Upper lobe of left lung (tissue), 6 donors: ENCODE measurements around the gene ASB17. TPM values are rescaled to one million over a fixed set of nuclear protein-coding genes. Genes with fewer than 3 reads are reported as not detected.

Source experiments
- ATAC-seq, 2 donors: fragments of 200-7000 bp; cut with Tn5 transposase; one replicate each; pipeline ENCODE4 v1.9.1; 2022; ENCODE audit warnings: mild to moderate bottlenecking in 2 of 2, moderate library complexity in 2 of 2; ENCODE audit not compliant: low FRiP score in 2 of 2
- DNase-seq, 2 donors: peaks; one replicate each; pipeline ENCODE4 v3.0.0-alpha.2; 2019 to 2020
- H3K27ac ChIP-seq, 4 donors: fragments of 200-600 bp; sonication (generic); one replicate each; pipeline ENCODE4 v1.5.1; 2016 to 2019
- H3K27me3 ChIP-seq, 4 donors: fragments of 200-600 bp; sonication (generic); one replicate each; pipeline ENCODE4 v1.5.1; 2017 to 2019
- H3K36me3 ChIP-seq, 4 donors: fragments of 200-600 bp; sonication (generic); one replicate each; pipeline ENCODE4 v1.5.1; 2016 to 2019
- H3K4me1 ChIP-seq, 4 donors: fragments of 200-600 bp; sonication (generic); one replicate each; pipeline ENCODE4 v1.5.1; 2018 to 2019
- H3K4me3 ChIP-seq, 4 donors: fragments of 200-600 bp; sonication (generic); one replicate each; pipeline ENCODE4 v1.5.1; 2017 to 2019; ENCODE audit warnings: mild to moderate bottlenecking in 2 of 4, moderate library complexity in 1 of 4
- H3K9me3 ChIP-seq, 4 donors: fragments of 200-600 bp; sonication (generic); one replicate each; pipeline ENCODE4 v1.5.1; 2018 to 2019
- EP300 ChIP-seq, 4 donors: sonication (generic); formaldehyde crosslinking; IDR thresholded peaks; one replicate each; pipeline ENCODE4 v1.5.1; 2017; ENCODE audit warnings: antibody characterized with exemption in 4 of 4, control low read depth in 2 of 4
- POLR2A ChIP-seq, 4 donors: fragments of 450-650 bp; IDR thresholded peaks; one replicate each; pipeline ENCODE4 v1.5.1; 2016 to 2017; ENCODE audit warnings: antibody characterized with exemption in 4 of 4, mild to moderate bottlenecking in 2 of 4
- POLR2AphosphoS5 ChIP-seq, 2 donors: sonication (generic); formaldehyde crosslinking; IDR thresholded peaks; one replicate each; pipeline ENCODE4 v1.5.1; 2017; ENCODE audit warnings: antibody characterized with exemption in 2 of 2
- WGBS, 2 donors: methylation state at CpG; one replicate each; pipeline ENCODE4 v1.1.5; 2017 to 2018; 5-methylcytosine and 5-hydroxymethylcytosine counted together
- total RNA-seq, 6 donors: library from RNA; depleted of rRNA in 4 of 6; stranded (reverse); fragments of >200 nt in 4 of 6; gene quantifications; one replicate each; pipeline versions ENCODE4 v1.1.0 to v1.2.1, GENCODE V29; 2016 to 2021
- TF ChIP-seq, protein P1 (sequence below), 6 experiments: fragments of 450-650 bp in 4 of 6; fragments of 200-600 bp in 2 of 6; sonication (generic) in 2 of 6; IDR thresholded peaks; one replicate each; pipeline ENCODE4 v1.5.1; 2016 to 2019; ENCODE audit warnings: antibody characterized with exemption in 6 of 6
- donor health status: DM: no; HTN: no; CAD: no; lungs with moderate emphysema.
- donor health status: DM: no; HTN: yes; CAD: no; lungs with severe emphysema.

The ASB17 gene, protein sequence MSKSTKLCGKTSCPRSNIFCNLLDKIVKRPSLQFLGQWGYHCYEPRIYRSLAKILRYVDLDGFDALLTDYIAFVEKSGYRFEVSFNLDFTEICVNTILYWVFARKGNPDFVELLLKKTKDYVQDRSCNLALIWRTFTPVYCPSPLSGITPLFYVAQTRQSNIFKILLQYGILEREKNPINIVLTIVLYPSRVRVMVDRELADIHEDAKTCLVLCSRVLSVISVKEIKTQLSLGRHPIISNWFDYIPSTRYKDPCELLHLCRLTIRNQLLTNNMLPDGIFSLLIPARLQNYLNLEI
- not detected for total RNA-seq

DNA sequence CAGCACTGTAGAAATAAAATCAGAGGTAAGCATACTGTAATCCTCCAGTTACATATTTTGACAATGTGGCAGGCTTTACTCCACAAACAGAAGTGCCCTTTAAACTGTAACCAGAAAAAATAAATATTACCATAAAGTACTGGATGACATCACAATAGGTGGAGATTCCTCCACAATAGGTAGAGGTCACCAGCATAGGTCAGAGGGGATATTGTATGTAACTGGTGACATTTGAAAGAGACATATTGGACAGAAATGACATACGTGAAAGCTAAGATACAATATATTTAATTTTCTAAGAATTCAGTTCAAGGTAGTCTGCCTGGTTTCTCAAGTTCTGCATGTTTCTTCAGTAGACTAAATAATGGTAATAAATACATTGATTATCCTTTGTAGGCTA lies at the start of gene ASB17:
Gene ASB17 (minus strand): TSS at position 101 of the 400 bp plus-strand sequence. CDS start 113 bp downstream, outside the sequence.
- 81 to 89% methylated on average over 1 of the region's 1 CpG for WGBS, 2 donors

DNA sequence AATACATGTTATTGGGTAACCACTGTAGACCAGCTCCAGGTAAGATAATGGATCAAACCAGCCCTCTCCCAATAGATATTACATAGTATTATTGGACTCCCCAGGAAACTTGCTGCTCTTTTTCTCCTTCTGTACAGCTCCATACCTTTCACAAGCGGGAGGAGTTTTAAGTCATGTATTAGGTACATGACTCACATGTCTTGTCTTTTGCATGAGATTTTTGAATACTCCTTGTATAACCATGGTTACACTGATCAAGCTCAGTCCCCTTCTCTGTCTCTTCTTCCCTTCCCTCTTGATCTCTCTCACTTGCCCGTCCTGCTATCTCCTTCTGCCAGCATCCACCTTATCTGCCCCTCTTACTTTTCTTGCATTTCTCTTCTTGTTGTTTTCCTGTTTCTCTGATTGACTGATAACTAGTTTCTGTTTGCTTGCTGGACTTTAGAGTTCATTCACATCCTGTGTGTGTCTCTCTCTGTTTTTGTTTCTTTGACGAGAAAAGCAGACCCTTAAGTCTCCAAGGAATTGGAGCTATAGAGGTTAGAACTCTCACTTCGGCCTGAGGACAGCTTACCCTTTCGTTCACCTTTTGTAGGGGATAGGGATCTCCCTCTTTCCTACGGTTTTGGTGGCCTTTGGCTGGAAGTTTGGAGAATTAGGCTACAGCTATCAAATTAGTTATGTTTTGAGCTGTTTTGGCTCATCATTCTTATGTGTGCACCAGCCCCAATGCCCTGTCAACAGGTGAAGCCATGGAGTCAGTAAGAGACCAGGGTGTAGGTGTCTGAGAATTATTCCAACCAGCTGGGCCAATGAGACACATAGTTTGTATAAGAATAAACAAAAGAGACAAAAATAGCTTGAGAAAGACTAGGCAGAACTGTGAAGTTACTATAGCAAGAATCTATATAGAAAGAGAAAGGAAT lies 49.0 kb upstream of the ASB17 start:
- DNase-seq (no peak), ATAC-seq (no peak)
- Histone ChIP-seq H3K9me3 (no peaks in the 10 kb centered on the region), H3K36me3 (no peaks in the 10 kb centered on the region), H3K27me3 (no peaks in the 10 kb centered on the region), H3K27ac (no peak overlapping the region), H3K4me3 (no peak overlapping the region), H3K4me1 (no peaks in the 10 kb centered on the region)
- WGBS, 2 donors: 69 to 73% methylated on average over 6 of the region's 6 CpGs
- TF ChIP-seq POLR2AphosphoS5 (IDR thresholded peaks at IDR 0.05) (no peak), EP300 (IDR thresholded peaks at IDR 0.05) (no peak), POLR2A (IDR thresholded peaks at IDR 0.05) (no peak)
- TF ChIP-seq, protein P1, sequence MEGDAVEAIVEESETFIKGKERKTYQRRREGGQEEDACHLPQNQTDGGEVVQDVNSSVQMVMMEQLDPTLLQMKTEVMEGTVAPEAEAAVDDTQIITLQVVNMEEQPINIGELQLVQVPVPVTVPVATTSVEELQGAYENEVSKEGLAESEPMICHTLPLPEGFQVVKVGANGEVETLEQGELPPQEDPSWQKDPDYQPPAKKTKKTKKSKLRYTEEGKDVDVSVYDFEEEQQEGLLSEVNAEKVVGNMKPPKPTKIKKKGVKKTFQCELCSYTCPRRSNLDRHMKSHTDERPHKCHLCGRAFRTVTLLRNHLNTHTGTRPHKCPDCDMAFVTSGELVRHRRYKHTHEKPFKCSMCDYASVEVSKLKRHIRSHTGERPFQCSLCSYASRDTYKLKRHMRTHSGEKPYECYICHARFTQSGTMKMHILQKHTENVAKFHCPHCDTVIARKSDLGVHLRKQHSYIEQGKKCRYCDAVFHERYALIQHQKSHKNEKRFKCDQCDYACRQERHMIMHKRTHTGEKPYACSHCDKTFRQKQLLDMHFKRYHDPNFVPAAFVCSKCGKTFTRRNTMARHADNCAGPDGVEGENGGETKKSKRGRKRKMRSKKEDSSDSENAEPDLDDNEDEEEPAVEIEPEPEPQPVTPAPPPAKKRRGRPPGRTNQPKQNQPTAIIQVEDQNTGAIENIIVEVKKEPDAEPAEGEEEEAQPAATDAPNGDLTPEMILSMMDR (IDR thresholded peaks at IDR 0.05): no peak

More for the DNA sequence above, at the start of gene ASB17:
- Histone ChIP-seq H3K4me1 (no peaks in the 10 kb centered on the region), H3K36me3 (no peaks in the 10 kb centered on the region), H3K27me3 (no peaks in the 10 kb centered on the region), H3K27ac (no peak within 1 kb of the TSS), H3K9me3 (no peaks in the 10 kb centered on the region), H3K4me3 (no peak within 1 kb of the TSS)
- DNase-seq: no peak
- no peak for ATAC-seq
- TF ChIP-seq, protein P1 (IDR thresholded peaks at IDR 0.05): no peak
- TF ChIP-seq POLR2AphosphoS5 (IDR thresholded peaks at IDR 0.05) (no peak), EP300 (IDR thresholded peaks at IDR 0.05) (no peak), POLR2A (IDR thresholded peaks at IDR 0.05) (no peak)

DNA sequence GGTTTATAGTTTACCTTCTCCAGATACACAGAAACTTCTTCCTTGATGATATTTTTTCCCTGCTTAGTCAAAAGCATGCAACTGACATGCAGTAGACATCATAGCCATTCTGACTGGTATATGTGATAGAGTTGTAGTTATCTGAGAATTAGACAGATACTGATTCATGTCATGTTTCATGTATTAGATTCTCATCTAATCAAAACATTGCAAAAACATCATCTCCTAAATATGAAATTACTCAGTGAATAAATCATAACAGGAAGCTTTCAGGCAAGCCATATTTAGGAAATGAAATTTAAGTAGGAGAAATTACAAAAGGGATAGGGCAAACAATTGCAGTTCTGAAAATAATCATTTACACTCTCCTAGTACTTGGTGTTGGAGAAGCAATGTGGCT lies 38.4 kb upstream of the ASB17 start:
- Histone ChIP-seq H3K4me3 (no peak overlapping the region), H3K27ac (no peak overlapping the region), H3K36me3 (no peaks in the 10 kb centered on the region), H3K4me1 (no peaks in the 10 kb centered on the region), H3K27me3 (no peaks in the 10 kb centered on the region), H3K9me3 (no peaks in the 10 kb centered on the region)
- no peak for DNase-seq
- TF ChIP-seq POLR2AphosphoS5 (IDR thresholded peaks at IDR 0.05) (no peak), POLR2A (IDR thresholded peaks at IDR 0.05) (no peak), EP300 (IDR thresholded peaks at IDR 0.05) (no peak)
- TF ChIP-seq, protein P1 (IDR thresholded peaks at IDR 0.05): no peak
- ATAC-seq: no peak

DNA sequence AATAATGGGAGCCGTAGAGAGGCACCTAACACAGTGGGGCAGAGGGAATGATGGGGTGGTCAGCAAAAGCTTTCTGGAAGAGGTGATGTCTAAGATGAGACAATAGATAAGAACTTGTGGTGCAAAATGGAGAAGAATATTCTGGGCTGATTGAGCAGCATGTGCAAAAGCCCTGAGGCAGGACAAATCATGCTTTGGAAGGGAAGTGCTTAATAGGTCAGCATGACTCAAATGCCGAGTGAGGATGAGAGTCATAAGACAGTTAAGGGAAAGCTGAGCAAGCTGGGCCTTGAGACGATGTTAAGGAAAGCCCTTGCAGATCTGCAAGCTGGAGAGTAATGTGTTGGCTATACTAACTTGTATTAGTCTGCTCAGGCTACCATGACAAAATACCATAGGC lies 37.3 kb upstream of the ASB17 start:
- Histone ChIP-seq H3K36me3 (no peaks in the 10 kb centered on the region), H3K4me3 (no peak overlapping the region), H3K4me1 (no peaks in the 10 kb centered on the region), H3K27me3 (no peaks in the 10 kb centered on the region), H3K27ac (no peak overlapping the region), H3K9me3 (no peaks in the 10 kb centered on the region)
- TF ChIP-seq POLR2A (IDR thresholded peaks at IDR 0.05) (no peak), POLR2AphosphoS5 (IDR thresholded peaks at IDR 0.05) (no peak), EP300 (IDR thresholded peaks at IDR 0.05) (no peak)
- TF ChIP-seq, protein P1 (IDR thresholded peaks at IDR 0.05): no peak
- DNase-seq (no peak), ATAC-seq (no peak)
- WGBS, 2 donors: 82 to 83% methylated on average over 3 of the region's 3 CpGs
